Lung microvascular endothelial cell (primary cell): ENCODE measurements around the gene ECI1. TPM values are rescaled to one million over a fixed set of nuclear protein-coding genes. Genes with fewer than 3 reads are reported as not detected.

ENCODE experiments used
- DNase-seq, 2 donors: peaks; one replicate each; pipeline versions ENCODE4 v3.0.0 to v3.0.0-alpha.2; 2010; ENCODE audit warnings: low read depth in 2 of 2
- total RNA-seq: library from RNA; depleted of rRNA; stranded (reverse); fragments of >200 nt; gene quantifications from 2 replicates; pipeline ENCODE4 v1.2.1, GENCODE V29; 2014

ECI1 gene
- total RNA-seq, 1 donor from 2014 or later, result 29.6 TPM

DNA sequence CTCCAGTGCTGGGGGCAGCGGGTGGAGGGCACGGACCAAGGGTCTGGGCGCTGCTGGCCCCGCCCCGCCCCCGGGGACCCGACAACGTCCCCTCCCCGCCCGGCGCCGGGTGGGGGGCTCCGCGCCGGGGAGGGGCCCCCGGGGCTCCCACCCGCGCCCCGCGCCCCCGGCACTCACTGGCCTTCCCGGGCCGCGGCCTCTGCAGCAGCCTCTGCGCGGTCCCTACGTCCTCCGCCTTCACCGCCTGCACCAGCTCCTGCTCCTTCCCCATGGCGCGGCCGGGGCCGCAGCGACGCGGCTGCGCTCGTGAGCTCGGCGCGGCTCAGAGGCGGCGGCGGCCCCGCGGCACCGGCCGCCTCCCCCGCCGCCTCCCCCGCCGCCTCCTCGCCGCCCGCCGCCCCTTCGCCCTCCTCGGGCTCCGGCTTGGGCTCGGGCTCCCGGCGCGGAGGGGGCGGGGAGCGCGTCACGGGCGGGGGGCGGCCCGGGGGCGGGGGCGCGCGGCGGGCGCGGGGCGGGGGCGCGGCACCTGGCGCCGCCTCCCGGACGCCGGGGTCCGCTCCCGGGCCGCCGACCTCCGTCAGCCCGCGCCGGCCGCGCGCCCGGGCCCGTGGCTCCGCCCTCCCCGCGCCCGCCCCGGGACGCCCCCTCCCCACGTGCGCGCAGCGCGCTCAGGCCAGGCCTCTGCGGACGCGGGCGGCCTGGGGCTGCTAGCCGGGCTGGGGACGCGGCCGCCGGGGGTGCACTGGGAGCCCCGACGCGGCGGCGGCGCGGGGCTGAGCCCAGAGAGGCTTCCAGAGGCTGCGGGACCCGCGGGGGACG lies 55.0 kb downstream of the ECI1 start, which contains the start of gene CASKIN1:
Gene CASKIN1 (minus strand): TSS at position 444 of the 819 bp plus-strand sequence. CDS start 173 bp downstream, at position 271.
- peak in 1 of 2 donors; percentile 24 for DNase-seq

- no peak for DNase-seq
Observed at GRCh38 chr16:2195322-2196161, 55.8 kb downstream of the ECI1 start.

DNA sequence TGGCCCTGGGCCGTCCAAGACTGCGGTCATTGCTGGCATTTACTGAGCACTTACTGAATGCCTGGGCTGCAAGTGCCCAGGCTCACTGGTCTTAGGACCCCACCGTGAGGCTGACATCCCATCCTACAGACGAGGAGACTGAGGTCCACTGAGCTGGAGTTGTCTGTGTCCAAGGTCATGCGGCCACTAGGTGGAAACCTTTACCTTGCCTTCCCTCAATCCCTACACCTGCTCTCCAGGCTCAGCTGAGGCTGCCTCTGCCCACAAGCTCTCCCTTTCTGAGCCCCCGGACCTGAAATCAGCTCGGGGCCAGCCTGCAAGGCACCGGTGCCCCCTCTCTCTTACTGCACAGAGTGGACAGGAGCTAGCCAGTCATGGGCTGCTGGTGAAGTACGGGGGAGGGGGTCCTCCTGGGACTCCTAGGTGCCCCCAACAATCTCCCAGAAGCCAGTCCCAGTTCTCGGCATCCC lies 56.5 kb downstream of the ECI1 start:
- DNase-seq, result peak; percentile 54 to 74

DNA sequence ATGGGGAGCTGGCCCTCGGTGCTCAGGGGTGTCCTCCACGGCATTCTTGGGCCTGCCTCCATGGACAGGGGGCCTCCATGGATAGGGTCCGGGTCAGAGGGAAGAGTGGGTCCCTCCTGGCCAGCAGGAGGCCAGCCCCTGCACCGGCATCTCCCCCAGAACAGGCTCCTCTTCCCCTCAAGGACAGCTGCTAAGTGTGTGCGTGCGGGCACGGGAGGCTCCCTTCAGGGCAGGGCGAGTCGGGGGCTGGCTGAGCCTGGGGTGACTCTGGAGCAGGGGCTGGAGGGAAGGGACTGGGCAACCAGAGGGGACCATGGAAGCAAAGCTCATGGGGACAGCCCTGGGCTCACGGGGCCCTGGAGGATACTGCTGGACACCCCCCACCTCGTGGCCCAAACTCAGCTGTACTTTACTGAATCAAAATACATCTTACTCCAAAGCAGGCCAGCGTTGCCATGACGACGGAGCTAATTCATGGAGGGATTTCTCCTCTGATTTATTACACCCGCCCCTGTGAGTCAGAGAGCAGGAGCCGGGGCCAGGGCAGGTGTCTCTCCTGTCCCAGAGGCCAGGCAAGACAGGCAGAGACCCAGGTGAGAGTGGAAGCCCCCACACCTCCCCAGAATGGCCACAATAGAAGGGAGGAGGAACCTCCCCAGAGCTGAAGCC lies 57.1 kb downstream of the ECI1 start:
- no peak for DNase-seq

DNA sequence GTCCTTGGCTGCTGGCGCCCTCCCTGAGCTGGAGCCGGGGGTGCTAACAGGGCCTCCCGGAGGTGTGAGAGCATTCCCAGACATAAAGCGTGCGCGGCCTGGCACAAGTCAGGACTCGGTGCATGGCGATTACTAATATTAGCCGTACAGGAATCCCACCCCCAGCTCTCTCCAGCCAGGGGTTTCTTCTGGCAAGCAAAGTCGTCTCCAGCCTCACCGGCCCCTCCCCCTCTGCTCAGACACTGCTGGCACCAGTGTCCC lies 60.0 kb downstream of the ECI1 start:
- no peak for DNase-seq

DNA sequence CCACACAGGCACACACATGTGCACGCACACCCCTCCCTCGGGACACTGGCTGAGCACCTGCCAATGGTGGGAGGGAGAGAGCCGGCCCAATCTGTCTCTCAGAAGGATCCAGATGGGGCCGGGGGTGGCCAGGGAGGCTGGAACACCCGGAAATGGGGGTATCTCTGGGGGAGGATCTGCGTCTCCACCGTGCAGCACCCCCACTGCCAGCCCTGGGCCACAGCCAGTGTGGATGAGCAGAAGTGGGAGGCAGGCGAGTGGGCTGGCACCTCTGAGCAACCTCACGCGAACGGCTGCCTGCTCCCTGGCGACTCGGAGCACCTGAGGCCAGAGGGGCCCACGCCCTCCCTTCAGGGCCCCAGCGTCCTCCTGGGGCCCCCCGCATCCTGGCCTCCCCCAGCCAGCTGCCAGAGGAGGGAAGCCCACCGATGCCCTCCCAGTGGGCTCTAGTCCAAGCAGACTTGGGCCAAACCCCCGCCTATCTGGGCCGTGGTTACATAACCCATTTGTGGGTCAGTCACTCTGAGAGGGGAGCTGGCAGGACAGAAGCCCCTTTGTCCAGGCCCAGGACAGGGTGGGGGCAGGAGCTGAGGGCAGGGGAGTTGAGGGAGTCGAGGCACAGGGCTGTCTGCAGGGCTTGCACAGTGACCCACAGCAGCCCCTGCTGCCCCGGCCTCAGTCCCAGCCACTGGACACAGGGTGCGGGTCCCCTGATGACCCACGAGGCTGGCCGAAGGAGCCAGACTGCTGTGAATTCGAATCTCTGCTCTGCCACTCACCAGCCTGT lies 60.5 kb downstream of the ECI1 start:
- DNase-seq, result no peak

DNA sequence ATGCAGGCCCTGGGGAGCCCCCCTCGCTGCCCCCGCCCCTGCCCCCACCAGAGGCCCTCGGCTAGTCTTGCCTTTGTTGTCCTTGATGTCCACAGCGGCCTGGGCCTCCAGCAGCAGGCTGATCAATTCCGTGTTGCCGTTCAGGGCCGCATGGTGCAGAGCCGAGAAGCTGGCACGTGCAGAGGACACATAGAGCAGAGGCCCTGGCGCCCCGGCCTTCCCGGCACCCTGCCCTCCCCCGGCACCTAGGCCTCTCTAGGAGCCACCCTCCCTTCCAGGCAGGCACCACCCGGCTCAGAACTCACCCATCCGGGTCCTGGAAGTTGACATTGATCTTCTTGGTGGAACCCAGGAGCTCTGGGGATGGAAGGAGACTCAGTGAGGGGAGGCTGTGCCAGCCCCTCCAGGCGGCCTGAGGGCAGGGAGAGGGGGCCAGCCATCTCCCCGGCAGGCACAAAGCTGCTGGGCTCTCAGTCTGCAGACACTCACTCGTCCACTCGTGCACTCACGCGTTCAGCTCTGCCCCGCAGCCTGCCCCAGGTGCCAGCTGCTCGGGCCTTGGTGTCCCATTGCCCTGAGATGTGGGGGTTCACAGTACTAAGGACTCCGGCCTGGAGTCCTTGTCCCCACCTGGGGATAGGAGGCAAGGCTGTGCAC lies 61.3 kb downstream of the ECI1 start:
- no peak for DNase-seq

Other genes with a start within 250 kb of the ECI1 start
- 8.9 and 9.7 TPM in 2 replicates for gene ZNF598, start 241.8 kb downstream of the ECI1 start, total RNA-seq
- 0.44 and 0.60 TPM in 2 replicates for gene NPW, start 231.8 kb downstream of the ECI1 start, total RNA-seq
- 42.1 and 47.6 TPM in 2 replicates for gene NHERF2, start 224.7 kb downstream of the ECI1 start, total RNA-seq
- 22.8 and 31.2 TPM in 2 replicates for gene NTHL1, start 203.8 kb downstream of the ECI1 start, total RNA-seq
- 23.8 and 29.0 TPM in 2 replicates for gene TSC2, start 203.6 kb downstream of the ECI1 start, total RNA-seq
- 18.5 and 31.5 TPM in 2 replicates for gene PKD1, start 115.7 kb downstream of the ECI1 start, total RNA-seq
- gene RAB26, start 103.0 kb downstream of the ECI1 start, total RNA-seq, result 0.20 and 0.65 TPM in 2 replicates
- gene TRAF7, start 95.8 kb downstream of the ECI1 start, total RNA-seq, result 60.8 and 63.9 TPM in 2 replicates
- gene CASKIN1, start 55.0 kb downstream of the ECI1 start, total RNA-seq, result under 0.01 TPM in 2 replicates
- gene MLST8, start 46.1 kb downstream of the ECI1 start, total RNA-seq, result 13.5 and 13.7 TPM in 2 replicates
- gene BRICD5, start 40.7 kb downstream of the ECI1 start, total RNA-seq, result 0.44 and 2.2 TPM in 2 replicates
- 10.0 and 11.5 TPM in 2 replicates for gene PGP, start 36.7 kb downstream of the ECI1 start, total RNA-seq
- gene E4F1, start 28.0 kb downstream of the ECI1 start, total RNA-seq, result 16.1 and 20.8 TPM in 2 replicates
- gene DNASE1L2, start 15.1 kb downstream of the ECI1 start, total RNA-seq, result 0.22 and 0.40 TPM in 2 replicates
- 33.6 and 45.4 TPM in 2 replicates for gene RNPS1, start 16.5 kb upstream of the ECI1 start, total RNA-seq
- 20.3 and 30.2 TPM in 2 replicates for gene ABCA3, start 89.1 kb upstream of the ECI1 start, total RNA-seq
- 7.7 and 15.0 TPM in 2 replicates for gene CCNF, start 177.9 kb upstream of the ECI1 start, total RNA-seq
- gene TEDC2, start 208.5 kb upstream of the ECI1 start, total RNA-seq, result 2.6 and 3.3 TPM in 2 replicates
- under 0.01 TPM in 2 replicates for gene NTN3, start 219.7 kb upstream of the ECI1 start, total RNA-seq
- 5.0 and 6.3 TPM in 2 replicates for gene TBC1D24, start 223.5 kb upstream of the ECI1 start, total RNA-seq